HG02571 (cell line): ENCODE data around the gene AGBL4.

ENCODE experiments used
- ATAC-seq: cut with Tn5 transposase; IDR thresholded peaks from one replicate; pipeline ENCODE4 v1.9.1; 2021; ENCODE audit warnings: mild to moderate bottlenecking, moderate library complexity; ENCODE audit not compliant: unreplicated experiment

The AGBL4 gene

GRCh38 chr1:48693674-48694320, 1330.0 kb downstream of the AGBL4 start:
- no peak for ATAC-seq

GRCh38 chr1:48693180-48693579, 1330.6 kb downstream of the AGBL4 start:
- no peak for ATAC-seq

- ATAC-seq, result no peak
Measured at GRCh38 chr1:48692235-48692634, 1331.5 kb downstream of the AGBL4 start.

- ATAC-seq, result no peak
Measured at GRCh38 chr1:48691429-48692001, 1332.2 kb downstream of the AGBL4 start.

- peak; percentile 50 for ATAC-seq
Measured at GRCh38 chr1:48688102-48688760, 1335.5 kb downstream of the AGBL4 start.

GRCh38 chr1:48687282-48688045, 1336.3 kb downstream of the AGBL4 start:
- no peak for ATAC-seq

GRCh38 chr1:48686159-48686558, 1337.6 kb downstream of the AGBL4 start:
- no peak for ATAC-seq

- no peak for ATAC-seq
Measured at GRCh38 chr1:48684381-48684780, 1339.4 kb downstream of the AGBL4 start.

- no peak for ATAC-seq
Measured at GRCh38 chr1:48683839-48684238, 1339.9 kb downstream of the AGBL4 start.

- ATAC-seq, result no peak
Measured at GRCh38 chr1:48681476-48682305, 1342.1 kb downstream of the AGBL4 start.

GRCh38 chr1:48680411-48681035, 1343.2 kb downstream of the AGBL4 start:
- no peak for ATAC-seq

GRCh38 chr1:48679859-48680258, 1343.9 kb downstream of the AGBL4 start:
- ATAC-seq, result no peak

GRCh38 chr1:48678710-48679505, 1344.8 kb downstream of the AGBL4 start:
- no peak for ATAC-seq

GRCh38 chr1:48677306-48678287, 1346.2 kb downstream of the AGBL4 start:
- ATAC-seq, result peak; percentile 39

GRCh38 chr1:48676822-48677221, 1346.9 kb downstream of the AGBL4 start:
- ATAC-seq, result no peak

GRCh38 chr1:48676376-48676775, 1347.4 kb downstream of the AGBL4 start:
- ATAC-seq, result no peak

GRCh38 chr1:48675251-48675650, 1348.5 kb downstream of the AGBL4 start:
- ATAC-seq, result no peak

- no peak for ATAC-seq
Measured at GRCh38 chr1:48674641-48675040, 1349.1 kb downstream of the AGBL4 start.
